SU-DHL-6 (cell line): ENCODE results near the gene FOXO3.

ENCODE experiments used
- EZH2phosphoT487 ChIP-seq: fragments of 200-600 bp; sonication (generic), shearing (Covaris generic); conservative IDR thresholded peaks from 2 replicates; pipeline ENCODE4 v1.6.1; 2018; ENCODE audit warnings: mild to moderate bottlenecking, antibody characterized with exemption, low read length, moderate library complexity, mixed read lengths
- TF ChIP-seq, protein P1 (sequence below): fragments of 200-600 bp; sonication (generic); IDR thresholded peaks from one replicate; pipeline ENCODE4 v1.5.1; 2017; ENCODE audit warnings: antibody characterized with exemption, mild to moderate bottlenecking, low read length, moderate library complexity; ENCODE audit not compliant: insufficient read depth, poor library complexity, severe bottlenecking

DNA sequence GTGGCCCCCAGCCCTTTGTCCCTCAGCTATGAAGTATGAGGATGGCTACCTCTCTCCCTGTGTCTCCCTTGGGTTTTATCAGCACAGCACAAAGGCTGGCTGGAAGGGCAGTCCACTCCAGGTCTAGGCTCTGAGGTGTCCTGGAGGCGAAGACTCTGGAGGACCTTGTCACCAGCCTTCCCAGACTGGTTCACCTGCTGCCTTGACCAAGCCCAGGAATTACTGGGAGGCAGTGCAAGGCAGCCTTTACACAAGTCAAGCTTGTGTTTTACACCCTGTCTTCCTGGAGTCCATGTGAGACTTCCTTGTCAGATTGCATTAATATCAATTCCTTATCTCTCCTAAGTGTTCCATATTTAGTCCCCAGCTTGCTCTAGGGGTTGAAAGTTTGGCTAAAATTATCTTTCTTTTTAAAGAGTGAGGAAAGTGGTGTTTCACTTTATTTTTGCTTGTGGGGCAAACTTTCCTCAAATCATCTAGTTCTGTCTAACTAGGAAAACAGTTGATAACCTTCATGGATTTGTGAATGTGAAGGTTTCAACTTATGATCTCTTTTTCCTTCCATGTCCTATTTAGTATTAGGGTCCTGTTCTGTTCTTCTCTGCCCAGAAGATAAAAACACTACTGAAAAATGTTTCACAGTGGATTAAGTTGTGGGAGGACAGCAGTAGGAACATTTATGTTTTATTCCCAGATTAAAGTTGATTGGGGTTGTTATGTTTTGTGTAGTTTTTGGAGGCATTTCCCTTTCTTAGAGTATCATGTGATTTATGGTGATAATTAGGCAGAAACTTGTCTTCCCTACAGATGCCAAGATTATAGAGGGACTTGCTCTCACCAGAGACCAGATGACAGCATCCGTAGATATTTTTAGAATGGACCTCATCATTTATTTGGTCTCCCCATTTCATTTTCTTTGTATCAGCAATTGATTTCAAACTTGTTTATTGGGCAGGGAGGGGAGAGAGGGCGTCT is 114.8 kb downstream of the FOXO3 start:
- TF ChIP-seq, protein P1, sequence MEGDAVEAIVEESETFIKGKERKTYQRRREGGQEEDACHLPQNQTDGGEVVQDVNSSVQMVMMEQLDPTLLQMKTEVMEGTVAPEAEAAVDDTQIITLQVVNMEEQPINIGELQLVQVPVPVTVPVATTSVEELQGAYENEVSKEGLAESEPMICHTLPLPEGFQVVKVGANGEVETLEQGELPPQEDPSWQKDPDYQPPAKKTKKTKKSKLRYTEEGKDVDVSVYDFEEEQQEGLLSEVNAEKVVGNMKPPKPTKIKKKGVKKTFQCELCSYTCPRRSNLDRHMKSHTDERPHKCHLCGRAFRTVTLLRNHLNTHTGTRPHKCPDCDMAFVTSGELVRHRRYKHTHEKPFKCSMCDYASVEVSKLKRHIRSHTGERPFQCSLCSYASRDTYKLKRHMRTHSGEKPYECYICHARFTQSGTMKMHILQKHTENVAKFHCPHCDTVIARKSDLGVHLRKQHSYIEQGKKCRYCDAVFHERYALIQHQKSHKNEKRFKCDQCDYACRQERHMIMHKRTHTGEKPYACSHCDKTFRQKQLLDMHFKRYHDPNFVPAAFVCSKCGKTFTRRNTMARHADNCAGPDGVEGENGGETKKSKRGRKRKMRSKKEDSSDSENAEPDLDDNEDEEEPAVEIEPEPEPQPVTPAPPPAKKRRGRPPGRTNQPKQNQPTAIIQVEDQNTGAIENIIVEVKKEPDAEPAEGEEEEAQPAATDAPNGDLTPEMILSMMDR: no peak
- no peak for TF ChIP-seq EZH2phosphoT487
